ENCODE measurements around the gene NOTCH4. TPM values are rescaled to one million over a fixed set of nuclear protein-coding genes. Genes with fewer than 3 reads are reported as not detected.
"Not testable (repeated sequence)": the region's sequence is repeated elsewhere in the genome, so short reads cannot be mapped to it uniquely, and the experiment has no call there.

Gene NOTCH4
- total RNA-seq (2014; rRNA removed; shearing (Covaris generic)), result 0.96 and 1.6 TPM in 2 replicates

DNA sequence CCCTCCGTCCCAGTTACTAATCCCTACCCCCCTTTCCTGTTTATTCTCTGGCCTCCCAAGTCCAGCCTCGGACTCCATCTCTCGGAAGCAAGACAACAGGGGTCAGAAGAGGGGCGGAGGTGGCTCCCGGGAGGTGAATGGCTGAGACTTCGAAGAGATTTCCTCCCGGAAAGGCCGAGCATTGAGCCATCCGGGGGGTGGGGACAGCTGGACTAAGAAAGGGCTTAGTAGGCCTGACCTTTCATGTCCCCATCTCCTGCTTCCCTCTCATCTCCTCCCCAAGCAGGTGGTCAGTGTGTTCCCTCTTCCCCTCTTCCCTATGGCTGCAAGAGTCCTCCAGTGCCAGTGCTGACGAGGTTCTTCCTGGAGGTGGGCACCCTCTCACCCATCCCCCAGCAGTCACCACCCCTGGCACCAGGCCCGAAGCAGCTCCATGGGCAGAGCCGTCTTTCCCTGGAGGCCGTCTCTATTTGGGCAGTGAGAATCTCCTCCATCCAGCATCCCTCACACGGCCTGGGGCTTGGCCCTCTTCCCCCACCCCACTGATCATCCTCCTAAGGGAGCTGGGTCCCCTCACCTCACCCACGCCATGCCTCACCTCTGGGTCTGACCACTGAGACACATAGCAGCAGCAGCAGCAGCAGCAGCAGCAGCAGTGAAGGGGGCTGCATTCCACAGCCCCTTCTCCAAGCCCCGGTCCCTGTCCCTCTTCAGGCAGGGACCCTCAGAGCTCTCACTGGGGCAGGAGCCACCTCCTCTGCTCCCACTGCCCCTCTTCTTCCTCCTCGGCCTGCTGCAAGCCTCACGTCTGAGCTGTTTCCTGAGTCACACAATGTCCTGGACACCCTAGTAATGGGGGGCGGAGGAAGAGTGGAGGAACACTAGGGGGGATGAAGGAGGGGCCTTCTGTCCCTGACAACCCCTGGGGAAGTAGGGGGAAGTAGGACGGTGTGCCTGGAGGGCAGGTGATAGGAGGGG lies at the start of gene NOTCH4:
NOTCH4 (minus strand) TSS at position 810 of the 978 bp plus-strand sequence; CDS start at position 671, 139 bp downstream.
- Histone ChIP-seq H3K4me3 (ENCODE audit: insufficient read depth, low read depth, low read length) (no peak within 1 kb of the TSS), H3K27me3 (ENCODE audit: control insufficient read depth, insufficient read depth, low read length) (peaks cover 15% of the 10 kb centered on the region; the same call in 1 of the 2 replicates), H3K36me3 (replicated peaks; ENCODE audit: control insufficient read depth, insufficient read depth, low read length) (no peaks in the 10 kb centered on the region)
- DNase-seq, result peak; percentile 28

DNA sequence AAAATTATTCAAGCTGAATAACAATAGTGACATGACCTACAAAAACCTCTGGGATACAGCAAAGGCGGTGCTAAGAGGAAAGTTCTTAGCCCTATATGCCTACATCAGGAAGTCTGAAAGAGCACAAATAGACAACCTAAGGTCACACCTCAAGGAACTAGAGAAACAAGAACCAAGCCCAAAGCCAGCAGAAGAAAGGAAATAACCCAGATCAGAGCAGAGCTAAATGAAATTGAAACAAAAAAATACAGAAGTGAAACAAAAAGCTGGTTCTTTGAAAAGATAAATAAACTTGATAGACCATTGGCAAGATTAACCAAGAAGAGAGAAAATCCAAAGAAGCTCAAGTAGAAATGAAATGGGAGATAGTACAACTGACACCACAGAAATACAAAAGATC lies 47.6 kb upstream of the NOTCH4 start:
- no peaks in the 10 kb centered on the region for H3K27me3 ChIP-seq (ENCODE audit: control insufficient read depth, insufficient read depth, low read length)

DNA sequence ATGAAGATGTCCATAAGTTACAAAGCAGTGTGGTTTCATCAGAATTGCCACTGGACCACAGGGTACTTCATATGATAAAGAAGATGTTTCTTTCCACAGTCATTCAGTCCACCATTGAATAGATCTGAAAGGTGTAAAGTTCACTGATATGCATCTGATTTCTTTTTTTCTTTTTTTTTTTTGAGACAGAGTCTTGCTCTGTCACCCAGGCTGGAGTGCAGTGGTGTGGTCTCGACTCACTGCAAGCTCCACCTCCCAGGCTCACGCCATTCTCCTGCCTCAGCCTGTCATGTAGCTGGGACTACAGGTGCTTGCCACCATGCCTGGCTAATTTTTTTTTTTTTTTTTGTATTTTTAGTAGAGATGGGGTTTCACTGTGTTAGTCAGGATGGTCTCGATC lies 44.6 kb upstream of the NOTCH4 start:
- H3K27me3 ChIP-seq (ENCODE audit: control insufficient read depth, insufficient read depth, low read length); DNase-seq; H3K4me3 ChIP-seq (ENCODE audit: insufficient read depth, low read depth, low read length); H3K36me3 ChIP-seq (replicated peaks; ENCODE audit: control insufficient read depth, insufficient read depth, low read length): not testable (repeated sequence)

More for the DNA sequence above, 47.6 kb upstream of the NOTCH4 start:
- Histone ChIP-seq H3K4me3 (ENCODE audit: insufficient read depth, low read depth, low read length) (no peak overlapping the region), H3K36me3 (replicated peaks; ENCODE audit: control insufficient read depth, insufficient read depth, low read length) (no peaks in the 10 kb centered on the region)
- DNase-seq, result no peak

DNA sequence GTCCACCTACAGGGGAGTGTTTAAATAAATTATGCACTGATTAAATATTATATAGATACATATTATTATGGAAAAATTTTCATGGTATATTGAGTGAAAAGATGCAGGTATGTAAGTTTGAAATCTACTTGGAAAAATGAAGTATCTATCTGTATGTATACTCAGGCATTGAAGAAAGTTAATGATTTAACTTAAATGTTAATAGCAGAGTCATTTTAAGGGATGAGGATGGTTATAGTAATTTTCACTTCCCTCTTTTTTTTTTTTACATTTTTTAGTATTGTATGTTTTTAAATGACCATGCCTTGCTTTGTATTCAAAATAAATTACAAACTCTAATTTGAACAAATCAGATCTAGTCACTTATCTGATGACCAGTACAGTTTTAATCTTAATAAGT lies 43.2 kb upstream of the NOTCH4 start:
- H3K4me3 ChIP-seq (ENCODE audit: insufficient read depth, low read depth, low read length), result no peak overlapping the region
- H3K27me3 ChIP-seq (ENCODE audit: control insufficient read depth, insufficient read depth, low read length), result no peaks in the 10 kb centered on the region
- no peaks in the 10 kb centered on the region for H3K36me3 ChIP-seq (replicated peaks; ENCODE audit: control insufficient read depth, insufficient read depth, low read length)
- DNase-seq, result no peak

DNA sequence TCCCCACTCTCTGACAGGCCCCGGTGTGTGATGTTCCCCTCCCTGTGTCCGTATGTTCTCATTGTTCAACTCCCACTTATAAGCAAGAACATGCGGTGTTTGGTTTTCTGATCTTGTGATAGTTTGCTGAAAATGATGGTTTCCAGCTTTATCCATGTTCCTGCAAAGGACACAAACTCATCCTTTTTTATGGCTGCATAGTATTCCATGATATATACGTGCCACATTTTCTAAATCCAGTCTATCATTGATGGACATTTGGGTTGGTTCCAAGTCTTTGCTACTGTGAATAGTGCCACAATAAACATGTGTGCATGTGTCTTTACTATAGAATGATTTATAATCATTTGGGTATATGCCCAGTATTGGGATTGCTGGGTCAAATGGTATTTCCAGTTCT lies 33.4 kb upstream of the NOTCH4 start:
- H3K36me3 ChIP-seq (replicated peaks; ENCODE audit: control insufficient read depth, insufficient read depth, low read length); DNase-seq; H3K27me3 ChIP-seq (ENCODE audit: control insufficient read depth, insufficient read depth, low read length); H3K4me3 ChIP-seq (ENCODE audit: insufficient read depth, low read depth, low read length): not testable (repeated sequence)

DNA sequence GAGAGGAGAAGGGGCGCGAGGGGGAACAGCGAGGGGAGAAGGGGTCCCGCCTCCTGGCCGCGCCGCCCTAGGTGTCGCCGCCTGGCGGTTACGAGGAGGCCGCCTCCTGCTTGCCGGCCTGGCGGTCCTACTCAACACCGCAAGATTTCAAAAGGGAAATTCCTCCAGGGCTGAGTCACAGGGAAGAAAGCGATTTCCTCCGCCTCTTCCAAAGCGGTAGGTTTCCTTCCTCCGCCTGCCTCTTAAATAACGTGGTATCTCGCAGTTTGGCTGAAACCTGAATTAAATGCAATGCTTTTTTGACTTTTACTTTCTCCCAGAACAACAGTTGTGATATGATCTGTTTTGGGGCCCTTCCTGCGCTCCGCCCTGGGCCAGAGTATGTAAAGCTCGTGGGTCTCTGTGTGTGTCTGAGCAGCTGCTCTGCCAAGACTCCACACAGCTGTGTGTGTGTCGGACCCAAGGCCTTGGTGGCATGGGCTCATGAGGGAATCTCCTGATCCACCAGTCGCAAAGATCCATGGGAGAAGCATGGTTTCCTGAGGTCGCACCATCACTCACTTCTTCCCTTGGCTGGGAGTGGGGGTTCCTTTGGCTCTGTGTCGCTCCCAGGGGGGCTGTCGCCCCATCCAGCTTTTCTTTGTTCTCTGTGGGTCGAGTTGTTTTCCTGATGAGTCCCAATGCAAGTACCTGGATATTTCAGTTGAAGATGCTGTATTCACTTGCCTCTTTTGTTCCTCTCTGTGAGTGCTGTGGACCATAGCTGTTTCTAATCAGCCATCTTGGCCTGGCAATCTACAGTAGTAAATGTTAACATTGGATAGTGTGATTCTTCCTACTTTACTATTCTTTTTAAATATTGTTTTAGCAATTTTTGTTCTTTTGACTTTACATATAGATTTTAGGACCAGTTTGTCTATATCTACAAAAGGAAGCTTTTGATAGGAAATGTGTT lies 31.6 kb upstream of the NOTCH4 start:
- no peaks in the 10 kb centered on the region for H3K36me3 ChIP-seq (replicated peaks; ENCODE audit: control insufficient read depth, insufficient read depth, low read length)
- DNase-seq, result peak; percentile 86
- no peaks in the 10 kb centered on the region for H3K27me3 ChIP-seq (ENCODE audit: control insufficient read depth, insufficient read depth, low read length)
- peak overlapping the region; percentile 47 for H3K4me3 ChIP-seq (ENCODE audit: insufficient read depth, low read depth, low read length)

DNA sequence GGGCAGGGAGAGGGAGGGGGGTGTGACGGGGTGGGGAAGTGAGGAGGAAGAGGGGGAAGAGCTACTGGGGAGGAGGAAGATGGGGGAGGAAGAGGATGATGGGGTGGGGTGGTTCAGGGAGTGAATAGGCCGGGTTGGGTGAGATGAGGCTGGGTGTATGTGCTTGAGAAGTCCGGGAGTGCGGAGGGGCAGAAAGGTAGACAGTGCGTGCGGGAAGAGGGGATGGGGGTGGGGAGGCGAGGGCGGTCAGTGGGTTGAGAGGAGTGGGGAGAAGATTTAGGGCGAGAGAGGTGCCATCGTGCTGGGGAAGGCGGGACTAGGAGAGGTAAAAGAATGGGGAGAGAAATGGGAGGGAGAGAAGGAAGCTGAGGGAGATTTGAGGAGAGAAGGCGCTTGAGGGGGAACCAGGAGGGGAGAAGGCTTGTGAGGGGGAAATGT lies 30.9 kb upstream of the NOTCH4 start:
- peak; percentile 68 for DNase-seq
- Histone ChIP-seq H3K36me3 (replicated peaks; ENCODE audit: control insufficient read depth, insufficient read depth, low read length) (no peaks in the 10 kb centered on the region), H3K4me3 (ENCODE audit: insufficient read depth, low read depth, low read length) (peak overlapping the region; percentile 47), H3K27me3 (ENCODE audit: control insufficient read depth, insufficient read depth, low read length) (no peaks in the 10 kb centered on the region)

DNA sequence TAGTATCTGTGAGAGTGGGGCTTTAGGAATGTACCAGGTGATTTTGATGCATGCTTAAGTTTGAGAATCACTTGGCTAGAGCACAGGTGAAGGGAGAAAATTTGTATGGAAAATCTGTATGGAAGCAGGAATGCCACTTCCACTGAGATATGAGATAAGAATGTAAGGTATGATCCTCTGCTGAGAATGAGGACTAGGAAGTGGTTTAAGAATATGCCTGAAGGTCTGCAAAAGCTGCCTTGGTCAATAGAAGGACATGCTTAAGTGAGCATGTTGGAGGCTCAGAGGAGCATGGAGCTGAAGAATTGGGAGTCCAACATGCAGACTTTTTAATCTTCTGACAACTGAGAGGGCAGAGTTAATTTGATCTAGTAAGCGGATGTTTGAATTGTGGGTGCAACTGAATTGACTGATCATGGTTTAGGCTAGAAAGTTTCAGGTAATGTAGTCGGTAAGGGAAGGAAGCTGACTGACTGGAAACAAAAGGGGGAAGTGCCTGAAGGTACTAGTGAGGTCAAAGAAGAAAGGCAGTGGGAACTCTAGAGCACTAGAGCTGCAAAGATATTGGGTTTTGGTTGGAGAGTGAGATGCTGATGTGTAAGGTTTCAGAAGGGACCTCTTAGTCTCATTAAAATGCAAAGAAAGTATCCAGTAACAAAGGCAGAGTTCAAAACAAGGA lies 28.6 kb upstream of the NOTCH4 start:
- Histone ChIP-seq H3K4me3 (ENCODE audit: insufficient read depth, low read depth, low read length) (no peak overlapping the region), H3K36me3 (replicated peaks; ENCODE audit: control insufficient read depth, insufficient read depth, low read length) (no peaks in the 10 kb centered on the region), H3K27me3 (ENCODE audit: control insufficient read depth, insufficient read depth, low read length) (no peaks in the 10 kb centered on the region)
- DNase-seq, result no peak

DNA sequence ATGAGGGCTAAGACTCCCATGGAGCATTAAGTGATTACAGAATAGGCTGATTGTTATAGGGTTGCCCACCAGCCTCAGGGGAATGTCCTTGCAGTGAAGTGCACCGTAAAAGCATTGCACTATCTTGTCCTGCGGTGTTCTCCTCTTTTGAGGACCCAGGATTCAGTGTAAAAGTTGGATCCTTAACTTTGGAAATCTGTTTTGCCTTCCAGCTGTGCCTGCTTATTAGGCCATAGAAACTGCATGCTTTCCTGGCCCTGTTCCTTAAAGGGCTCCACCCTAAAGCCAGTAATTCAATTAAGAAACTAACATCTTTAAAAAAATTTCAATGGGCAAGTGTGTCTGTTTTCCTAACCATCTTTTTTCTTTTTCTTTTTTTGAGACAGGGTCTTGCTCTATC lies 25.4 kb upstream of the NOTCH4 start:
- no peak for DNase-seq
- Histone ChIP-seq H3K27me3 (ENCODE audit: control insufficient read depth, insufficient read depth, low read length) (no peaks in the 10 kb centered on the region; the same call in 1 of the 2 replicates), H3K4me3 (ENCODE audit: insufficient read depth, low read depth, low read length) (no peak overlapping the region), H3K36me3 (replicated peaks; ENCODE audit: control insufficient read depth, insufficient read depth, low read length) (no peaks in the 10 kb centered on the region)

DNA sequence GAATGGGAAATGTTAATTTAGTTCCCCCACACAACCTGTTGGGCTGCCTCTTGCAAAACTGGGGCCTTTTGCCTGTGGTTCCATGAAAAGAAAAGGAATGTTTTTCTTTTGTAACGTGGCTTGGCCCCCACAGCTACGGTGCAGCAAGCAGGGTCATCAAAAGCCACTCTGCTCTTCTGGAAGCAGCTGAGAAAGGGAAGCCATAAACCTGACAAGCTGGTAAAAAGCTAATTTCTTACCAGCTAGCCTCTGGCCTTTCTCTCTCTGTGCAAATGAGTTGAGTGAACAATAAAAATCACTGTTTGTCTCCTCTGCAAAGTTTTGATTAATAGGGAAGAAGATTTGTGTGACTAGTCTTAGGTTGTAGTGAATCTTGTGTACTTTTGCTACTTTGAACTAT lies 23.5 kb upstream of the NOTCH4 start:
- H3K27me3 ChIP-seq (ENCODE audit: control insufficient read depth, insufficient read depth, low read length), result peaks cover 5% of the 10 kb centered on the region; the same call in 1 of the 2 replicates
- DNase-seq, result no peak
- H3K36me3 ChIP-seq (replicated peaks; ENCODE audit: control insufficient read depth, insufficient read depth, low read length), result no peaks in the 10 kb centered on the region
- no peak overlapping the region for H3K4me3 ChIP-seq (ENCODE audit: insufficient read depth, low read depth, low read length)

DNA sequence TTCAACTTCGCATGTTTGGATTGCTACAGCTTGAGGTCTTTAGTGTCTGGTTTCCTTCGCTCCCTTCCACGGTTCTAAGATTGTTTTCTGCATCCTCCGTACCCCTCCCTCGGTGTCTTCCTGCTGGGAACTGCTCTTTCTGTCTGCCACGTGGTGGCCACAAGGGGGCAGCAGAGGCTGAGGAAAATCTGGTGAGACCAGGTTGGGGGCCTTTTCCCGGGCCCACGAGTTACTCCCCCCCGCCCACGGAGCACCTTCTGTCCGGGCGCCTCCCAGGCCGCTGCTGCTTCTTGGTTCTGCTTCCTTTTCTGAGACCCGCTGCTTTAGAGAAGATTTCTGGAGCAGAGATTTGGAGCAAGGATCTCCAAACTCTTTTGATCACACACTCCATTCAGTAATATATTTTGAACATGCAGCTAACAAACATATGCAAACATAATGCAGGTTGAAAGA lies 21.1 kb upstream of the NOTCH4 start:
- Histone ChIP-seq H3K36me3 (replicated peaks; ENCODE audit: control insufficient read depth, insufficient read depth, low read length) (no peaks in the 10 kb centered on the region), H3K27me3 (ENCODE audit: control insufficient read depth, insufficient read depth, low read length) (peaks cover 5% of the 10 kb centered on the region; the same call in 1 of the 2 replicates), H3K4me3 (ENCODE audit: insufficient read depth, low read depth, low read length) (no peak overlapping the region)
- peak; percentile 93 for DNase-seq

DNA sequence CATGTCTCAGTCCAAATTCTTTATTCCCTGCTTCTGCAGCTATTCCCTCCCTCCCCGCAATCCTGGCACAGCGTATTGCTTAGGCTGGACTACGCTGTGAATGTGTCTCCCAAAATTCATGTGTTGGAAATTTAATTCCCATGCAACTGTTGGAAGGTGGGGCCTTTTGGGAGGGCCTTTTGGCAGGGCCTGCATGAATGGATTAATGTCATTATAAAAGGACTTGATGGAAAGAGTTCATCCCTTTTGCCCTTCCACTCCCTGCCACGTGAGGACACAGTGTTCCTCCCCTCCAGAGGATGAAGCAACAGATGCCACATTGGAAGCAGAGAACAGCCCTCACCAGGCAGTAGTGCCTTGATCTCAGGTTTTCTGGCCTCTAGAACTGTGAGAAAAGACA lies 20.4 kb upstream of the NOTCH4 start:
- no peak for DNase-seq
- H3K36me3 ChIP-seq (replicated peaks; ENCODE audit: control insufficient read depth, insufficient read depth, low read length), result no peaks in the 10 kb centered on the region
- H3K4me3 ChIP-seq (ENCODE audit: insufficient read depth, low read depth, low read length), result no peak overlapping the region
- peaks cover 5% of the 10 kb centered on the region; the same call in 1 of the 2 replicates for H3K27me3 ChIP-seq (ENCODE audit: control insufficient read depth, insufficient read depth, low read length)

DNA sequence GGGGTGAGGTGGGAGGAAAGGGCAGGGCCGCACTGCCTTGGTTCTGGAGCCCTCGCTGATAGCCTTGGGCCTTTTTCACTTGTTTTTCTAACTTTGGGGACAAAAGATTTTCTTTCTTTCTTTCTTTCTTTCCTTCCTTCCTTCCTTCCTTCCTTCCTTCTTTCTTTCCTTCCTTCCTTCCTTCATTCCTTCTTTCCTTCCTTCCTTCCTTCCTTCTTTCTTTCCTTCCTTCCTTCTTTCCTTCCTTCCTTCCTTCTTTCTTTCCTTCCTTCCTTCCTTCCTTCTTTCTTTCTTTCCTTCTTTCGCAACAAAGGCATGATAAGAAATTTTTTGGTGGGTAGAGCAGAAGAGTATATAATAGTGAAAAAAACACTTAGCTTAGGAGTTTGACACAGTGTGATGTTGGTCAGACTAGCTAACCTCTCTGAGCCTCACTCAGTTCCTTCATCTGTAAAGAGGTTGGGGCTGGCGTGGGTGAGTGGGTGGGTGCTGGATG lies 18.5 kb upstream of the NOTCH4 start:
- H3K36me3 ChIP-seq (replicated peaks; ENCODE audit: control insufficient read depth, insufficient read depth, low read length), result not testable (repeated sequence)

DNA sequence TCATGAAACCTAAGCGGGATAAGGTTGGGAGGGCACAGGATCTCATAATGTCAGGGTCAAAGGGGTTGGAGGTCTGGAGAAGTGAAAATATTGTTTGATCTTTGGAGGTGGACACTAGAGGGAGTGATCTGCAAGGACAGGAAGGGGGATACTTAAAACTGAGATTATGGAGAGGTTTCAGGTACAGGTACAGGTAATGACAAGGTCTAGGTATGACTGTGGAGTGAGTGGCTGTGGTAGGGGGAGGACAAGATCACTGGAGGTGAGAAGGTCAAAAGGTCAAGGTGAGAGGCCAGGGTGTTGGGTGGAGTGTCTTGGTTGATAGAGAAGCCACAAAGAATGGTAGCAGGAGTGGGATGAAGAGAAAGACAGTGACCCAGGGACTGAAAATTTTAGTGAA lies 16.8 kb upstream of the NOTCH4 start:
- no peaks in the 10 kb centered on the region for H3K36me3 ChIP-seq (replicated peaks; ENCODE audit: control insufficient read depth, insufficient read depth, low read length)
- H3K27me3 ChIP-seq (ENCODE audit: control insufficient read depth, insufficient read depth, low read length), result peaks cover 5% of the 10 kb centered on the region; the same call in 1 of the 2 replicates
- H3K4me3 ChIP-seq (ENCODE audit: insufficient read depth, low read depth, low read length), result no peak overlapping the region
- no peak for DNase-seq

More for the DNA sequence above, 18.5 kb upstream of the NOTCH4 start:
- H3K4me3 ChIP-seq (ENCODE audit: insufficient read depth, low read depth, low read length); H3K27me3 ChIP-seq (ENCODE audit: control insufficient read depth, insufficient read depth, low read length); DNase-seq: not testable (repeated sequence)

Measured in H7 (cell line).